Stimulated activated CD8-positive, alpha-beta memory T cell treated with anti-CD3 and anti-CD28 coated beads, Interleukin-7, amount 100 ng/mL, for 1 hour (primary cell): Measurements from ENCODE around the gene KHNYN.
A peak's percentile ranks its signal among the peaks of the same experiment; 100 is the strongest.
"Not testable (repeated sequence)": the region's sequence is repeated elsewhere in the genome, so short reads cannot be mapped to it uniquely, and the experiment has no call there.

ENCODE experiments used
- DNase-seq, 2 donors: peaks; one replicate each; pipeline ENCODE4 v3.0.0-alpha.2; 2020; ENCODE audit warnings: low read depth in 2 of 2

Gene KHNYN

DNA sequence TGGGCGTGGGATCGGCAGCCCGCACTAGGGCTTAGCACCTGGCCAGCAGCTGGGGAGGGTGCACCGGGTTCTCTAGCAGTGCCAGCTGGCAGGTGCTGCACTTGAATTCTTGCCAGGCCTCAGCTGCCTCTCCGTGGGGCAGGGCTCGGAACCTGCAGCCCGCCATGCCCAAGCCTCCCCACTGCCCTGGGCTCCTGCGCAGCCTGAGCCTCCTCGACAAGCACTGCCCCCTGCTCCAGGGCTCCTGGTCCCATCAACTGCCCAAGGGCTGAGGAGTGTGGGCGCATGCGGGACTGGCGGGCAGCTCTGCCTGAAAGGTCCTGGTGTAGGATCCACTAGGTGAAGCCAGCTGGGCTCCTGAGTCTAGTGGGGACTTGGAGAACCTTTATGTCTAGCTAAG lies 43.5 kb downstream of the KHNYN start:
- no peak for DNase-seq

- no peak for DNase-seq
Measured at GRCh38 chr14:24475261-24475660, 45.5 kb downstream of the KHNYN start.

GRCh38 chr14:24479999-24480398 lies 50.2 kb downstream of the KHNYN start:
- DNase-seq: not testable (repeated sequence)

GRCh38 chr14:24481622-24482324 lies 52.0 kb downstream of the KHNYN start:
- peak in 1 of 2 donors; percentile 7 for DNase-seq

DNA sequence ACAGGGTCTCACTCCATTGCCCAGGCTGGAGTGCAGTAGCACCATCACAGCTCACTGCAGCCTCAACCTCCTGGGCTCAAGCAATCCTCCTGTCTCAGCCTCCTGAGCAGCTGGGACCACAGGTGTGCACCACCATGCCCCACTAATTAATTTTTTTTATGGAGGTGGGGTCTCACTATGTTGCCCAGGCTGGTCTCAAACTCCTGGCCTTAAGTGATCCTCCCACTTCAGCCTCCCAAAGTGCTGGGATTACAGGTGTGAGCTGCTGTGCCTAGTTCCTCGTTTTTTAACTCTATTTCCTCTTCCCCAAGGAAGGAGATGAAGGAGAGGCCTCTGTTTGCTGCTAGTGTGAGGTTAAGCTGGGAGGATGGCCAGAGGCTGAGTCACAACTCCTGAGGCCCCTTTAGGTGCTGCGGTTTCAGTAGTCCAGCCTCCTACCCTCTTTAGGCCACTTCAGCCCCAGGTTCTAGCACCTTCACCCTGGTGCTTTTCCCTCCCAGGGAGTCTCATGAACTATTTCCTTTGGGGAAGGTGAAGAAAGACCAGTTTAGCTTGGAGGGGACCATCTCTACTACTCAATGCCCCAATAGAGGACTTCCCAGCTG lies 53.0 kb downstream of the KHNYN start:
- DNase-seq: not testable (repeated sequence)

- DNase-seq: no peak
Measured at GRCh38 chr14:24483604-24484252, 54.0 kb downstream of the KHNYN start.
